Measurements from ENCODE around the gene ERBB4.

Gene ERBB4

GRCh38 chr2:211709389-211709788, 829.2 kb downstream of the ERBB4 start:
- no peak for FAIRE-seq
- no peak for DNase-seq (ENCODE audit: insufficient read length, low spot score)
- TF ChIP-seq POLR2A (IDR thresholded peaks at IDR 0.05; ENCODE audit: low read depth, low read length): no peak

GRCh38 chr2:211692689-211693088, 845.9 kb downstream of the ERBB4 start:
- FAIRE-seq: no peak
- TF ChIP-seq POLR2A (IDR thresholded peaks at IDR 0.05; ENCODE audit: low read depth, low read length): no peak
- no peak for DNase-seq (ENCODE audit: insufficient read length, low spot score)

GRCh38 chr2:211690736-211691135, 847.9 kb downstream of the ERBB4 start:
- no peak for DNase-seq (ENCODE audit: insufficient read length, low spot score)
- no peak for FAIRE-seq
- no peak for TF ChIP-seq POLR2A (IDR thresholded peaks at IDR 0.05; ENCODE audit: low read depth, low read length)

GRCh38 chr2:211688196-211688595, 850.4 kb downstream of the ERBB4 start:
- FAIRE-seq (no peak), DNase-seq (ENCODE audit: insufficient read length, low spot score) (no peak)
- TF ChIP-seq POLR2A (IDR thresholded peaks at IDR 0.05; ENCODE audit: low read depth, low read length): no peak

GRCh38 chr2:211674715-211675114, 863.9 kb downstream of the ERBB4 start:
- no peak for TF ChIP-seq POLR2A (IDR thresholded peaks at IDR 0.05; ENCODE audit: low read depth, low read length)
- no peak for FAIRE-seq
- DNase-seq (ENCODE audit: insufficient read length, low spot score): no peak

- DNase-seq (ENCODE audit: insufficient read length, low spot score) (no peak), FAIRE-seq (no peak)
- TF ChIP-seq POLR2A (IDR thresholded peaks at IDR 0.05; ENCODE audit: low read depth, low read length): no peak
Measured at GRCh38 chr2:211673133-211673905, 865.3 kb downstream of the ERBB4 start.

GRCh38 chr2:211671977-211672376, 866.6 kb downstream of the ERBB4 start:
- no peak for FAIRE-seq
- DNase-seq (ENCODE audit: insufficient read length, low spot score): no peak
- TF ChIP-seq POLR2A (IDR thresholded peaks at IDR 0.05; ENCODE audit: low read depth, low read length): no peak

- no peak for TF ChIP-seq POLR2A (IDR thresholded peaks at IDR 0.05; ENCODE audit: low read depth, low read length)
- FAIRE-seq: no peak
- DNase-seq (ENCODE audit: insufficient read length, low spot score): no peak
Measured at GRCh38 chr2:211665299-211665698, 873.3 kb downstream of the ERBB4 start.

GRCh38 chr2:211664321-211664720, 874.3 kb downstream of the ERBB4 start:
- DNase-seq (ENCODE audit: insufficient read length, low spot score) (no peak), FAIRE-seq (no peak)
- no peak for TF ChIP-seq POLR2A (IDR thresholded peaks at IDR 0.05; ENCODE audit: low read depth, low read length)

- no peak for DNase-seq (ENCODE audit: insufficient read length, low spot score)
- no peak for FAIRE-seq
- TF ChIP-seq POLR2A (IDR thresholded peaks at IDR 0.05; ENCODE audit: low read depth, low read length): no peak
Measured at GRCh38 chr2:211654211-211654780, 884.3 kb downstream of the ERBB4 start.

GRCh38 chr2:211652327-211652726, 886.3 kb downstream of the ERBB4 start:
- DNase-seq (ENCODE audit: insufficient read length, low spot score): no peak
- TF ChIP-seq POLR2A (IDR thresholded peaks at IDR 0.05; ENCODE audit: low read depth, low read length): no peak
- FAIRE-seq: no peak

GRCh38 chr2:211649331-211649730, 889.3 kb downstream of the ERBB4 start:
- DNase-seq (ENCODE audit: insufficient read length, low spot score) (no peak), FAIRE-seq (no peak)
- no peak for TF ChIP-seq POLR2A (IDR thresholded peaks at IDR 0.05; ENCODE audit: low read depth, low read length)

- no peak for DNase-seq (ENCODE audit: insufficient read length, low spot score)
- no peak for TF ChIP-seq POLR2A (IDR thresholded peaks at IDR 0.05; ENCODE audit: low read depth, low read length)
- no peak for FAIRE-seq
Measured at GRCh38 chr2:211631503-211631902, 907.1 kb downstream of the ERBB4 start.

GRCh38 chr2:211623096-211623495, 915.5 kb downstream of the ERBB4 start:
- no peak for FAIRE-seq
- no peak for TF ChIP-seq POLR2A (IDR thresholded peaks at IDR 0.05; ENCODE audit: low read depth, low read length)
- DNase-seq (ENCODE audit: insufficient read length, low spot score): no peak

GRCh38 chr2:211620986-211621385, 917.6 kb downstream of the ERBB4 start:
- no peak for DNase-seq (ENCODE audit: insufficient read length, low spot score)
- TF ChIP-seq POLR2A (IDR thresholded peaks at IDR 0.05; ENCODE audit: low read depth, low read length): no peak
- FAIRE-seq: no peak

All from H54 (cell line).